ENCODE measurements around the gene SOCS7. TPM values are rescaled to one million over a fixed set of nuclear protein-coding genes. Genes with fewer than 3 reads are reported as not detected.
A peak's percentile ranks its signal among the peaks of the same experiment; 100 is the strongest.

The SOCS7 gene
- polyA plus RNA-seq, 1 donor (not counting 4 experiments of a cell fraction or from before 2014, with no cell fraction given) = 7.5 TPM

DNA sequence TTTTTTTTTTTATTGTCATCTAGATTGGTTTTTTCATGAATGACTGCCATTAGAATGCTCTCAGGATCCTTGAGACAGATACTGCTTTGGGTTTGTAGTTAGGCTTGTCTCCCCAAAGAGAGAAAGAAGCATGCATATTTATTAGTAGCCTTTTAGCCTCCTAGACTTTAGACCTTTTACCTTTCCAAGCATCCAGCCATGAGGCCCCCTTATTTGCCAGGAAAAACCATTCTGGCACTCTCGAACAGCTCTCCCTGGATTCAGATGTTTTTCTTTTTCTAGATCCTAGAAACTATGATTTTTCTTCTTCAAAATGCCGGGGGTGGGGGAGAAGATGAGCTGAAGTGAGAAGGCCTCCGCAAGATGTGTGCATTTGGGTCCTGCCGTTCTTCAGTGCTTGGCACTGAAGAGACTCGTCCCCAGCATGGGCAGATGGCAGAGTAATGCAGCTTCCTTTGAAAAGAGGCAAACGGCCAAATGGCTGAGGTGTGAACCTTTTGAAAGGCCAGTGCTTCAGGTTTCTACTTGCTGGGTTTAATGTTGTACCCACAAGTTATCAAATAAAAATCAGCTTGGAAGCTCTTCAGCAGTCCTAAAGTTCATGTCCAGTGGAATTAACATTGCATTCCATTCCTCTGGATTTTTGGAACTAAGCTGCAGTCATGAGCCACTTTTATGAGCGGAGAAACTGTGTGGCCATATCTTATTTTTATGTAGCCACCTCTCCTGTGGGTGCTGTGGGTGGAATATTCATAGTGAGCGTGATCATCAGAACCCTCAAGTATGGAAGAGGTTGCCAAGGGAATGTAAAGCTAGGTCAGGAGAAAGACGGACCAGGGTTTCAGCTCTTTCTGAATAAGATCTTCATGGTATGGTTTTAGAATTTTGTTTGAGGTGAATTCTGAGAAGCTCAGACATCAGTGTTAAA, 7.2 kb downstream of the SOCS7 start:
- Histone ChIP-seq H3K4me3 (ENCODE audit: control insufficient read depth in 2 of 3, extremely low read depth in 1 of 3, insufficient read depth in 2 of 3, low read depth in 1 of 3, low read length in 3 of 3) (no peak overlapping the region), H2AFZ (ENCODE audit: control insufficient read depth, low read length) (no peak overlapping the region), H4K20me1 (ENCODE audit: control insufficient read depth, extremely low read depth, insufficient read depth, low read length) (peaks cover 3% of the 10 kb centered on the region), H3K27me3 (ENCODE audit: control insufficient read depth, extremely low read depth, insufficient read depth, low read length) (no peaks in the 10 kb centered on the region), H3K4me1 (ENCODE audit: control insufficient read depth, extremely low read depth, insufficient read depth, low read length) (peaks cover 17% of the 10 kb centered on the region), H3K36me3 (ENCODE audit: control insufficient read depth in 2 of 2, extremely low read depth in 1 of 2, insufficient read depth in 2 of 2, low read length in 2 of 2) (peaks cover 0 to 2% of the 10 kb centered on the region in 2 experiments), H3K27ac (ENCODE audit: control insufficient read depth, insufficient read depth, low read length) (no peak overlapping the region), H3K4me2 (ENCODE audit: control insufficient read depth, extremely low read depth, insufficient read depth, low read depth, low read length) (peak overlapping the region; percentile 20), H3K9me3 (ENCODE audit: control insufficient read depth, low read depth, low read length) (no peaks in the 10 kb centered on the region), H3K9me1 (ENCODE audit: control insufficient read depth, extremely low read depth, insufficient read depth, low read length) (no peaks in the 10 kb centered on the region), H3K79me2 (ENCODE audit: control insufficient read depth, insufficient read depth, low read length) (peaks cover 12% of the 10 kb centered on the region), H3K9ac (ENCODE audit: control insufficient read depth, extremely low read depth, insufficient read depth, low read length) (no peak overlapping the region)
- dilution Hi-C loops (cut with MboI; ENCODE audit: extremely low pct_ligation_motif_present, low sequenced_read_pairs) = no loop called here
- no peak for FAIRE-seq
- DNase-seq (ENCODE audit: low read depth, low spot score) = no peak
- TF ChIP-seq, protein P1, sequence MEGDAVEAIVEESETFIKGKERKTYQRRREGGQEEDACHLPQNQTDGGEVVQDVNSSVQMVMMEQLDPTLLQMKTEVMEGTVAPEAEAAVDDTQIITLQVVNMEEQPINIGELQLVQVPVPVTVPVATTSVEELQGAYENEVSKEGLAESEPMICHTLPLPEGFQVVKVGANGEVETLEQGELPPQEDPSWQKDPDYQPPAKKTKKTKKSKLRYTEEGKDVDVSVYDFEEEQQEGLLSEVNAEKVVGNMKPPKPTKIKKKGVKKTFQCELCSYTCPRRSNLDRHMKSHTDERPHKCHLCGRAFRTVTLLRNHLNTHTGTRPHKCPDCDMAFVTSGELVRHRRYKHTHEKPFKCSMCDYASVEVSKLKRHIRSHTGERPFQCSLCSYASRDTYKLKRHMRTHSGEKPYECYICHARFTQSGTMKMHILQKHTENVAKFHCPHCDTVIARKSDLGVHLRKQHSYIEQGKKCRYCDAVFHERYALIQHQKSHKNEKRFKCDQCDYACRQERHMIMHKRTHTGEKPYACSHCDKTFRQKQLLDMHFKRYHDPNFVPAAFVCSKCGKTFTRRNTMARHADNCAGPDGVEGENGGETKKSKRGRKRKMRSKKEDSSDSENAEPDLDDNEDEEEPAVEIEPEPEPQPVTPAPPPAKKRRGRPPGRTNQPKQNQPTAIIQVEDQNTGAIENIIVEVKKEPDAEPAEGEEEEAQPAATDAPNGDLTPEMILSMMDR (optimal IDR thresholded peaks at IDR 0.05 in 1 of 3, IDR thresholded peaks at IDR 0.05 in 1 of 3, conservative IDR thresholded peaks at IDR 0.05 in 1 of 3; ENCODE audit: extremely low read depth in 1 of 3, insufficient read depth in 2 of 3, low read length in 3 of 3) = no peak
- no peak for TF ChIP-seq EZH2 (IDR thresholded peaks at IDR 0.05; ENCODE audit: low read length)

DNA sequence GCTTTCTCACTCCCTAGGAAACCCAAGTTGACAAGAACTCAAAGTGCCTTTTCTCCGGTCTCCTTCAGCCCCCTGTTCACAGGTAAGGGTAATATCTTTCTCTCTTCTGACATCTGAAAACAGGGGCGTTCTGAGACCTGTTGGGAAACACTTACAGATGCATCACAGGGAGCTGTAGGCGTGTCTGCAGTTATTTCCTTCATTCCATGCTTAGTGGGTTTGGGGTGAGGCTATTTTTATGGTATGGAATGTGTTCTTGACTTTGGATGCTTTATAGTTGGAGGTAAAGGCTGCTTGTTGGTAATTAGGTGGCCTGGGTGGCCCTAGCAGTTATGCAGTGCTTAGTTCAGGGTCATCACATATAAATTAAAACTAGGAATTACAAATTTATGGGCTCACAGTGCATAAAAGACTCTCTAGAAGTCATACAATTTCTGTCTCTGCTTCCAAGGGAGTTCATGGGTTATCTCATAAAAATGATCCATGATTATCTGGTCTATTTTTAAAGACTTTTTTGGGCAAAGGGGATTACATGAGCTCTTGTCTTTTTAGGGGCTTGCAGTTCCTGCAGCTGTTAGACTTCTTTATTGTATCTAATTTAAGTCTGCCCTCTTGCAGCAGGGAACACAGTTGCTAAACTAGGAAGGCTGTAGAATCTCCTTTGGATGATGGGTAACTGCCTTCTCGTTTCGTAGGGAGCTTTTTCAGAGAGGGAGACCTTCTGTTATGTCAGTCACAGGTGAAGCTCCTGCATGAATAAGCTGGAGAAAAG, 10.2 kb downstream of the SOCS7 start:
- FAIRE-seq (no peak), DNase-seq (ENCODE audit: low read depth, low spot score) (no peak)
- Histone ChIP-seq H3K4me1 (ENCODE audit: control insufficient read depth, extremely low read depth, insufficient read depth, low read length) (peaks cover 17% of the 10 kb centered on the region), H3K27ac (ENCODE audit: control insufficient read depth, insufficient read depth, low read length) (no peak overlapping the region), H3K36me3 (ENCODE audit: control insufficient read depth in 2 of 2, extremely low read depth in 1 of 2, insufficient read depth in 2 of 2, low read length in 2 of 2) (peaks cover 0 to 2% of the 10 kb centered on the region in 2 experiments), H3K4me3 (ENCODE audit: control insufficient read depth in 2 of 3, extremely low read depth in 1 of 3, insufficient read depth in 2 of 3, low read depth in 1 of 3, low read length in 3 of 3) (no peak overlapping the region), H3K9ac (ENCODE audit: control insufficient read depth, extremely low read depth, insufficient read depth, low read length) (no peak overlapping the region), H2AFZ (ENCODE audit: control insufficient read depth, low read length) (no peak overlapping the region), H3K4me2 (ENCODE audit: control insufficient read depth, extremely low read depth, insufficient read depth, low read depth, low read length) (peak overlapping the region; percentile 64), H3K9me1 (ENCODE audit: control insufficient read depth, extremely low read depth, insufficient read depth, low read length) (peaks cover 2% of the 10 kb centered on the region), H3K27me3 (ENCODE audit: control insufficient read depth, extremely low read depth, insufficient read depth, low read length) (no peaks in the 10 kb centered on the region), H4K20me1 (ENCODE audit: control insufficient read depth, extremely low read depth, insufficient read depth, low read length) (peaks cover 3% of the 10 kb centered on the region), H3K79me2 (ENCODE audit: control insufficient read depth, insufficient read depth, low read length) (peaks cover 3% of the 10 kb centered on the region), H3K9me3 (ENCODE audit: control insufficient read depth, low read depth, low read length) (no peaks in the 10 kb centered on the region)
- dilution Hi-C loops (cut with MboI; ENCODE audit: extremely low pct_ligation_motif_present, low sequenced_read_pairs) = no loop called here
- TF ChIP-seq, protein P1 (optimal IDR thresholded peaks at IDR 0.05 in 1 of 3, IDR thresholded peaks at IDR 0.05 in 1 of 3, conservative IDR thresholded peaks at IDR 0.05 in 1 of 3; ENCODE audit: extremely low read depth in 1 of 3, insufficient read depth in 2 of 3, low read length in 3 of 3) = no peak
- TF ChIP-seq EZH2 (IDR thresholded peaks at IDR 0.05; ENCODE audit: low read length) = no peak

All from keratinocyte (primary cell).